Measurements from ENCODE around the gene ME3.

Gene ME3

GRCh38 chr11:86483940-86484794 lies 188.2 kb downstream of the ME3 start:
- Histone ChIP-seq H3K27ac (peak overlapping the region; percentile 86), H3K27me3 (replicated peaks) (no peaks in the 10 kb centered on the region), H3K4me3 (ENCODE audit: low read depth, low read length) (no peak overlapping the region), H3K36me3 (replicated peaks) (no peaks in the 10 kb centered on the region)
- DNase-seq = peak; percentile 97
- in situ Hi-C loops (cut with HindIII; ENCODE audit: low pct_ligation_motif_present, low sequenced_read_pairs) = no loop called here
- no peak for TF ChIP-seq CTCF (IDR thresholded peaks at IDR 0.05; ENCODE audit: low read depth, low read length, missing control alignments)

- TF ChIP-seq CTCF (IDR thresholded peaks at IDR 0.05; ENCODE audit: low read depth, low read length, missing control alignments) = no peak
- Histone ChIP-seq H3K27ac (peak overlapping the region; percentile 86), H3K4me3 (ENCODE audit: low read depth, low read length) (no peak overlapping the region), H3K27me3 (replicated peaks) (no peaks in the 10 kb centered on the region), H3K36me3 (replicated peaks) (no peaks in the 10 kb centered on the region)
- DNase-seq = no peak
- in situ Hi-C loops (cut with HindIII; ENCODE audit: low pct_ligation_motif_present, low sequenced_read_pairs) = no loop called here
Observed at GRCh38 chr11:86483610-86483939, 188.8 kb downstream of the ME3 start.

- no peak for DNase-seq
- Histone ChIP-seq H3K27me3 (replicated peaks) (no peaks in the 10 kb centered on the region), H3K27ac (peak overlapping the region; percentile 86), H3K4me3 (ENCODE audit: low read depth, low read length) (no peak overlapping the region), H3K36me3 (replicated peaks) (no peaks in the 10 kb centered on the region)
- TF ChIP-seq CTCF (IDR thresholded peaks at IDR 0.05; ENCODE audit: low read depth, low read length, missing control alignments) = no peak
- in situ Hi-C loops (cut with HindIII; ENCODE audit: low pct_ligation_motif_present, low sequenced_read_pairs) = no loop called here
Observed at GRCh38 chr11:86482692-86483091, 189.7 kb downstream of the ME3 start.

- DNase-seq = no peak
- Histone ChIP-seq H3K36me3 (replicated peaks) (no peaks in the 10 kb centered on the region), H3K27me3 (replicated peaks) (no peaks in the 10 kb centered on the region), H3K4me3 (ENCODE audit: low read depth, low read length) (no peak overlapping the region), H3K27ac (peak overlapping the region; percentile 7)
- in situ Hi-C loops (cut with HindIII; ENCODE audit: low pct_ligation_motif_present, low sequenced_read_pairs) = no loop called here
- no peak for TF ChIP-seq CTCF (IDR thresholded peaks at IDR 0.05; ENCODE audit: low read depth, low read length, missing control alignments)
Observed at GRCh38 chr11:86481399-86481798, 191.0 kb downstream of the ME3 start.

- no peak for TF ChIP-seq CTCF (IDR thresholded peaks at IDR 0.05; ENCODE audit: low read depth, low read length, missing control alignments)
Observed at GRCh38 chr11:86478348-86478747, 194.1 kb downstream of the ME3 start.

More at GRCh38 chr11:86478348-86478747, 194.1 kb downstream of the ME3 start:
- DNase-seq = no peak
- no peak overlapping the region for H3K4me3 ChIP-seq (ENCODE audit: low read depth, low read length)
- H3K27ac ChIP-seq = peak overlapping the region; percentile 53
- in situ Hi-C loops (cut with HindIII; ENCODE audit: low pct_ligation_motif_present, low sequenced_read_pairs) = no loop called here
- no peaks in the 10 kb centered on the region for H3K27me3 ChIP-seq (replicated peaks)
- H3K36me3 ChIP-seq (replicated peaks) = no peaks in the 10 kb centered on the region

Measured in brain microvascular endothelial cell (primary cell).